GM19239 (cell line): Measurements from ENCODE around the gene GPR152.
"Not testable (repeated sequence)": the region's sequence is repeated elsewhere in the genome, so short reads cannot be mapped to it uniquely, and the experiment has no call there.

Experiments
- DNase-seq: peaks from one replicate; pipeline ENCODE4 v3.0.0; 2011; ENCODE audit warnings: low spot score; ENCODE audit not compliant: insufficient read length
- FAIRE-seq: peaks from 2 replicates; lab custom pipeline; 2011; peaks lifted over from hg19 to GRCh38; lab: Jason Lieb, UNC

The GPR152 gene

DNA sequence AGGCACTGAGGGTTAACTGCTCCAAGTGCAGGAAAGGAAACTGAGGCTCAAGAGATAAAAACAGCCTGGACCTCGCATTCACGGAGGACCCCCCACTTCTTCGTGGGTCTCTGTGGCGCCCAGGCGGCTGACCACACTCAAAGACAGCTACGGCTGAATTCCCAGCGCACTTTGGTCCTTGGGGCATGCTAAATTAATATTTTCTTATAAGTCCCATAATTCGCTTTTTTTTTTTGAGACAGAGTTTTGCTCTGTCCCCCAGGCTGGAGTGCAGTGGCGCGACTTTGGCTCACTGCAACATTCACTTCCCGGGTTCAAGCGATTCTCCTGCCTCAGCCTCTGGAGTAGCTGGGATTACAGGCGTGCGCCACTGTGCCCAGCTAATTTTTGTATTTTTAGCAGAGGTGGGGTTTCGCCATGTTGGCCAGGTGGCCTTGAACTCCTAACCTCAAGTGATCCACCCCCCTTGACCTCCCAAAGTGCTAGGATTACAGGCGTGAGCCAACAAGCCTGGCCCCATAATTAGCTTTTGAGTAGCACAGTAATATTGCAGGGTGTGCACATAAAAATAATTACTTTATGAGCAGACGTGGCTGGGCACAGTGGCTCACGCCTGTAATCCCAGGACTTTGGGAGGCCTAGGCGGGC, 50.2 kb downstream of the GPR152 start:
- FAIRE-seq, DNase-seq: not testable (repeated sequence)

DNA sequence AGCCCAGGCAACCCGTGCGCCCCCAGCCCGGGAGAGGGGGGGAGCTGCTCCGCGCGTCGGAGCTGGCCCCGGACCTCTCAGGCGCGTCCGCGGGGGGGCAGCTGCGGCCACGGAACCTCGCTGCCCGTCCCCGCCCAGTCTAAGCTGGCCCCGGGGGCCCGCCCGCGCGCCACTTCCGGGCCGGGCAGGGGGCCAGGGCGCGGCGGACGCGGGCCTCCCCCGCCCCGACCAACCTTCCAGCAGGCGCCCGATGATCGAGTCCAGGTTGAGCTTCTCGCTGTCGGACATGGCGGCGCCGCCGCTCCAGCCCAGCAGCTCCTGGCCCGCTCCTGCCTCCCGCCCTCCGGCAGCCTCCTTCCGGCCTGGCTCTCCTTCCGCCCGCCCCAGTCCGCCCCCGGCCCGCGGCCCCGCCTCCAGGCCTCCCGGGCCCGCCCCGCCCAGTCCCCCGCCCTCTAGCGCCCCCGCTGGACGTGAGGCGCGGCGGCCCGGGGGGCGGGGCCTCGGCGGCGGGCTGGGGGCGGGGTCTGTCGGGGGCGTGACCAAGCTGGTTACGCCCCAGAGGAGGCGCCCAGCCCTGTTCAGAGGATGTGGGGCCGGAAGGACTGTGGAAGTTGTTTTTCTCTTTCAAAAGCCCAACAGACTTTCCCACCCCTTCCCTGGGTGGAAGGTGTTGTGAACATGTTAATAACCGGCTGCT, 50.9 kb downstream of the GPR152 start, which contains the start of gene PPP1CA:
Gene PPP1CA, minus strand, starts transcription at position 364 of the 697 bp plus-strand sequence. Its CDS starts 76 bp downstream, at position 288.
- peak; percentile 91 for FAIRE-seq
- DNase-seq, result peak; percentile 98
